Measurements from ENCODE around the gene MCHR1.

The MCHR1 gene

GRCh38 chr22:40727070-40727963 lies 48.0 kb downstream of the MCHR1 start:
- DNase-seq (ENCODE audit: low spot score): no peak

DNA sequence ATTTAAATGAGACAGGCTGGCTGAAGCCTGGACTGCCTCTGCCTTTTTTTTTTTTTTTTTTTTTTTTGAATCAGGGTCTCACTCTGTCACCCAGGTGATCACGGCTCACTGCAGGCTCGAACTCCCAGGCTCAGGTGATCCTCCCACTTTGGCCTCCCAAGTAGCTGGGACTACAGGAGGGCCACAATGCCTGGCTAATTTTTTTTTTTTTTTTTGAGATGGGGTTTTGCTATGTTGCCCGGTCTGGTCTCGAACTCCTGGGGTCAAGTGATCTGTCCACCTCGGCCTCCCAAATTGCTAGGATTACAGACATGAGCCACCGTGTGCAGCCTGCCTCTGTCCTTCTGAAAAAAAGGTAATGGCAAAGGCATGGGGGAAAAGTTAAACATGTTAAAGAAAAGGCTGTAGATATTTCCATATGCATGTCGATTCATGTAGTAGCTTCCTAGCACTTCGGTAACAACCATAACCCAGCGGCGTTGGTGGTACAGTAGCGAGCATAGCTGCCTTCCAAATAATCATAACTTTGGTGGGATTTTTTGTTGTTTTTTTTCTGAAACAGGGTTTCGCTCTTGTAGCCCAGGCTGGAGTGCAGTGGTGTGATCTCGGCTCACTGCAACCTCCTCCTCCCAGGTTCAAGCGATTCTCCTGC lies 48.8 kb downstream of the MCHR1 start:
- DNase-seq (ENCODE audit: low spot score): no peak

GRCh38 chr22:40728731-40729189 lies 49.5 kb downstream of the MCHR1 start:
- DNase-seq (ENCODE audit: low spot score): no peak

DNA sequence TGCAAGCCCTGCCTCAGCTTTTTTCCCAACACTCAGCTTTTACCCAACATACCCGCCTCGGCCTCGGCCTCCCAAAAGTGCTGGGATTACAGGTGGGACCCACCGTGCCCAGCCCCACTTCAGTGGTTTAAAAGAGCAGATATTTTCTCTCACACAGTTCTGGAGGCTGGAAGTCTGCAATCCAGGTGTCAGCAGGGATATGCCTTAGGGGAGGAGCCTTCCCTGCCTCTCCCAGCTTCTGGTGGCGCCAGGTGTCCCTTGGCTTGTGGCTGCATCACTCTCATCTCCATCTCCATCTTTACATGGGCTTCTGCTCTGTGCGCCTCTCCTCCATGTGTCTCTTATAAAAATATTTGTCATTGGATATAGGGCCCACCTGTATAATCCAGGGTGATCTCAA lies 50.0 kb downstream of the MCHR1 start:
- no peak for DNase-seq (ENCODE audit: low spot score)
